NCI-H345 (cell line): ENCODE data around the gene TOB1.
"Not testable (repeated sequence)": the region's sequence is repeated elsewhere in the genome, so short reads cannot be mapped to it uniquely, and the experiment has no call there.

Experiments
- DNase-seq: peaks from one replicate; lab custom pipeline; 2025; lab: John Stamatoyannopoulos, UW

TOB1 gene

DNA sequence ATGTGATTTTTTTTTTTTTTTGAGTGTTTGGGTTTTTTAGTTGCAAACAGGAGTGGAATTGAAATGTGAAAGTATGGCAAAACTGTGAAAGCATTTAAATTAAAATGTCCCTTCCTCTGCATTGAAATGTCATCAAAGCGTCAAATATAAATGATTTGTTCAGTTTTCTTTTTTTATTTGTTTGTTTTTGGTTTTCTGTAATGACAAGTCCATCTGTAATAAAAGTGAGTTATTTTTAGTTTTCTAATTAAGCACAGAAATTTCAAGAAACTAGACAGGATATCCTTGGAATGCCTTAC, 1.9 kb upstream of the TOB1 start:
- DNase-seq: no peak

DNA sequence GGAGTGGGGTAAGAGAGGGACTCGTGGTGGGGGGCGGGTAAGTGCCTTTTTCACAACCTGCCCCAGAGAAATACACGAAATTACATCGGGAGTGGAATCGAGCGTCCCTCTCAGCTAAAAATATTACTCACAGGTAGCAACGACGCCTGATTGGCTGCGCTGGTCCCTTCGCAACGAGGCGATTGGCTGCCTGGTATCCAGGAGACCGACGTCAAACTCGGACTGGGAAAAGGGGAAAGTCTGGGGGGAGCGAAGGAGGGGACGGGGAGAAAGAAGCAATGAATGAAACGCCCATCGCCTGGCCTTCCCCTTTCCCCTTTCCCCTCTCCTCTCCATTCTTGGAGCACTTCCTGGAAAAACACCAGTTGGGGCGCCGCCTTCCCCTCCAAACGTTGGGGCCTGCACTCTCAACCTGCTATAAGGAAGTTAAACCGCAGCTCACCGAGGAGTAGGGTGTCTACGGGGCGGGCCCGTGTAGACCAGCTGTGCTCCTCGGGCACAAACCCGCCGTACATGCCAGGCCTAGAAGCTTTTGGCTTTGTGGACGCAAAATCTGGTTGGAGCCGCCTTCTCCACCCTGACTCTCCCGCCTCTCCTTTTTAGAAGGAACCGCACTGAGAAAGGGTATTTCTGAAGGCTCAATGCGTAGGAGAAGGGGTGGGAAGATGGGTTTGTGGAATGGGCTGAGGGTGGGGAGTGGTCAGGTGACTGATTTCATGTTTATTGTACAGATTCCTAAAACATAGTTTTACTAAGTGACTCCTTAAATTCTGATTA, 1.4 kb upstream of the TOB1 start:
- DNase-seq: peak; percentile 98

- DNase-seq: peak; percentile 85
Observed at GRCh38 chr17:50866950-50867362, 802 bp upstream of the TOB1 start.

DNA sequence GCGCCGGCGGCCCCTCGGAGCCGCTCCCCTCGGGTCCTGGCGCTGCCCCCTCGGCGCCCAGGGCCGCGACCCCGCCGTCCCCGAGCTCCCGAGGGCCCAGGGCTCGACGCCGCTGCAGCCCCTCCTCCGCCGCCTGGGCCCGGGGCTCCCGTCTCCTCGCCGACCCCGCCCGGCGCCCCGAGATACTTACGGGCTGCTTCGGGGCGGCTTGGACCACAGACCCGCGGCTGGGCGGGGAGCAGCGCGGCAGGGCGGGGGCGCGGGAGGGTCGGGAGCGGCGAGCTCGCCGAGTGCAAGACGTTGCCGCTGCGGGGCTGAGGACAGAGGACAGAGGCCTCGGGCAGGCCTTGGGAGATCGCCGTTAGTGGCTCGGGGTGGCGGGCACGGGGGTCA, 290 bp downstream of the TOB1 start:
- peak; percentile 37 for DNase-seq

DNA sequence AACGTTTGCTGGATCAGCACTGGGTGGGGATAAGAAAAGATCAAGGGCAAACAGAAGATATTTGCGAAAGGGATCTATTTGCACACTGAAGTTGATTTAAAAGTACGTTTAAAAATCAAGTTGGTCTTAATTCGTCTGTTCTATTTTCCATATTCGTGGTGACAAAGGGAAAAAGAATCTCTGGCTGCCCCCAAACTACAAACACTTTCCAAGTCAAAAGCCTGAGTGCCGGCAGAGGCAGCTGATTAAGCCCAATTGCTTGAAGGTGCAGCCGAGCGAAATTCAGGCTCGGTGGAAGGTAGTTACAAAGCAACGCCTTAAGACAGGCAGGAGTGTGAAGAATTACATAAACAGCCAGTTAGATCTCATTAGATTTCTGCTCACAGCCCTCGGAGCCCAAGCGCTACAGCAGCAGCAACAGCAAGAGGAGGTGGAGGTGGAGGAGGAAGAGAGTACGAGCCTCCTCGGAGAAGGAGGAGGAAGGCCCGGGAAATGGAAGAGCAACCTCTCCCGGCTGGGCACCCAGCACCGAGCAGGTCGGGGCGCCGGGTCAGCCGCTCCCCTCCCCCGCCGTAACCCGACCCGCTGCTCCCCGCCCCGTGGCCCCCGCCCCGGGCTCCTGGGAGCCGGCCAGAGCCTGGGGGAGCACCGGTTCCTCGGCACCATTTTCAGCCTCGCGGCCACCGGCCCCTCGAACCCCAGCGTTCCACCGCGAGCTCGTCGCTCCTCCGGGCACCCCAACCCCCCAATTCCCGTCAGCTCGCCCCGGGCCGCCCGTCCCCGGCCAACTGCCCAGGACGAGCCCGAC, 890 bp downstream of the TOB1 start:
- DNase-seq: peak; percentile 37

DNA sequence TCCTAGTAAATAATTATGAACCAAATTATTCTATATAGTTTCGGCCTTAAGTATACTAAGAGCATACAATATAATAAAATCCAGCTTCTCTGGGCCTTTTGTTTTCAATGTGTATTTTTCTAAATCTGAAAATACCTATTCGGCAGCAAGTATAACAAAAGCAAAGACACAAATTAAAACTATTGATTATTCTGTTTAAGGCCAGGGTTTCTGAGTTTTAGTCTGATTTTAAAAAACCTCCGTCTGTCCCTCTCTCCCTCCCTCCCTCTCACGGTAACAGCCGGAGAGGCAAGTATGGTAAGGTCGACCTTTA, 1.5 kb downstream of the TOB1 start:
- DNase-seq: no peak

DNA sequence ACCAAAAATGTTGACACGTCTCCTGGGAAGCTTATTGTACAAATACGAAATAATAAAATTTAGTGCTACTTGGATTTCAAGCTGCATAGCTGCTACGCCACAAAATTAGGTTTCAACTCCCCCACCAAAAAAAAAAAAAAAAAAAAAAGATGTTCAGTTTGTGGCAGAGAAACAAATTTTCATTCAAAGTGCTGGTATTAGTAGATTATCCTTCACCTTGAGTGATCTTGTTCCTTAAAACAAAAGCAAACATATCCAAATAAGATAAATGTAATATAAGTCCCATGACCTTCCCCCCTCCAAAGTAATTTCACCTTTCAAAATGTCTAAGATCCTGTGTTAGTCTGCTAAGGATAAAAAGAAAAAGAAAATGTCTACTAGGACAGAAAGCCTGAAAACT, 2.2 kb downstream of the TOB1 start:
- DNase-seq: no peak

GRCh38 chr17:50863221-50863843, 2.8 kb downstream of the TOB1 start:
- DNase-seq: peak; percentile 16

- DNase-seq: no peak
Observed at GRCh38 chr17:50861822-50862528, 4.2 kb downstream of the TOB1 start.

- no peak for DNase-seq
Observed at GRCh38 chr17:50861334-50861676, 4.8 kb downstream of the TOB1 start.

DNA sequence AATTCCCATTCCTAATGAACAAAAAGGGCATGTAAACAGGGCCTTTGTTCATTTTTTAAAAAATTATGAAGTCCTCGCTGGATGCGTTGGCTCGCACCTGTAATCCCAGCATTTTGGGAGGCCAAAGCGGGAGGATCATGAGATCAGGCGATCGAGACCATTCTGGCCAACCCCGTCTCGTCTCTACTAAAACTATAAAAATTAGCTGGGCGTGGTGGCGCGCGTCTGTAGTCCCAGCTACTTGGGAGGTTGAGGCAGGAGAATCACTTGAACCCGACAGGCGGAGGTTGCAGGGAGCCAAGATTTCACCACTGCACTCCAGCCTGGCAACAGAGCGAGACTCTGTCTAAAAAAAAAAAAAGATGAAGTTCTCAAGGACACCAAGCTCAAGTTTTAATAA, 6.4 kb downstream of the TOB1 start:
- DNase-seq: not testable (repeated sequence)

- no peak for DNase-seq
Observed at GRCh38 chr17:50858486-50859225, 7.5 kb downstream of the TOB1 start.

- no peak for DNase-seq
Observed at GRCh38 chr17:50856431-50856830, 9.7 kb downstream of the TOB1 start.

DNA sequence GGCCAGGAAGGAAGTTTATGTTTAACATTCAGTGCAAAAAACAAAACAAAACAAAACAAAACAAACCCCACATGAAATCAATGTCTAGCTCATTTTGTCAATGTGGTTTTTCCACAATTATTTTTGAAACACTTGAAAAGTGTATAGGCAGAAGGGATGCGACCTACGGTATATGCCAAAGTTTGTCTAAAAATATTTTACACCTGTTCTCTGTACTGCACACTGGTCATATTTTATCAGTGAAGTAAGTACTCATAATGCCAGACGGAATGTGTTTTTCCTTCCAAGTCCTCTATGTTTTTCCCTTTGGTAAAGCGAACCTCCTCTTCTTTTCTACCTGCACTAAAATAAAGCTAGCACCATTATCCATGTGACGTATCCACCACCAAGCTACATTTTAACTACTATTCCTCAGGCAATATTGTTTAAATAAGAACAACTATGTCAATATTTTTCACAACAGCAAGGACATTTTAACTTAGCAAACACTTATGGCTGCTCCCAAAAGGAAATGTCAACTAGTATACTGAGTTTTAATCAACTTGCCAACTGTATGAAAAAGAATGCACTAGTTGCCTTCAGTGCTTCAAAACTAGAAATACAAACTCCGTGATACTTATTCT, 10.3 kb downstream of the TOB1 start:
- DNase-seq: no peak

DNA sequence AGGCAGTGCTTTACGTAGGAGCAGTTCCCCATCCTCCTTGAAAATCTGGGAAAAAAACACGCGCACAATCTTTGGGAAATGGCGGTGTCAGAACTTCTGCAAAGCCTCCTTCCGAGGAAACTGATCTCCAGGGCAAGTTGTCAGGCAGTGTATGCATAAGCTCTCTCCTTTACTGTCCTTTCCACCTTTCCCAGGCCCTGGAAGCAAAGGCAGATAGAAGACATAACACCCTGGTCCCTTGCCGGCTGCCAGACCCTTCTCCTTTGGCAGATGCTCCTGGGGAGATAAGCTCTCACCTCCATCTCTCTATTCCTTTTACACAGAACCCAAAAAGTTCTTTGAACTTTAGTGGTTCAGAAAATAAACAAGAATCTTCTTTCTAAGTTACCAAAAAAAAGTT, 12.4 kb downstream of the TOB1 start:
- no peak for DNase-seq

DNA sequence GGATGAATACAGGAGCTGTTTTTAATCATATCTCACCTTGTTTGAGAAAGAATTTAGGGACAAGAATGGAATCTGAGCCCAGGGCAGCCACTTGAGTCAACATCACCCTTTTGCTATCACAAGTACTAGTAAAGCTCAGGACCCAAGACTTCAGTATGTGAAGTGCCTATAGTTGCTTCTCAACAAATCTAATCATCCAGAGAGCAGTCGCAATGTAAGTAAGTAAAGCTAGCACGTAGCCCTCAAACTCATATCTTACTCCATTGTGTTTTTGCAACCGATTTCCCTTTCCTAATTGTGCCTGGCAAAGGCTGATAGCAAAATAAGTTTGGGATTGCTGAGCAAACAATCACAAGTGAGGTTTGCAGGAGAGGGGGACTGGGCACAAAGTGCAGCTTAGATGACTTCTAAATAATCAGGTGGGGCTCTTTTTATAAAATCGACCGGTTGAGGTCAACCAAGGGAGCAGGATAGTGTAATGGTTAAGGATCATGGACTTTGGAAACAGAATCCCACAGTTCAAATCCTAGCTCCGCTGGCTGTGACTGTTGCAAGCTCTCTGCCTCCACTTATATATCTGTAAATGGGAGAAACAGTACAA, 13.0 kb downstream of the TOB1 start:
- DNase-seq: no peak

DNA sequence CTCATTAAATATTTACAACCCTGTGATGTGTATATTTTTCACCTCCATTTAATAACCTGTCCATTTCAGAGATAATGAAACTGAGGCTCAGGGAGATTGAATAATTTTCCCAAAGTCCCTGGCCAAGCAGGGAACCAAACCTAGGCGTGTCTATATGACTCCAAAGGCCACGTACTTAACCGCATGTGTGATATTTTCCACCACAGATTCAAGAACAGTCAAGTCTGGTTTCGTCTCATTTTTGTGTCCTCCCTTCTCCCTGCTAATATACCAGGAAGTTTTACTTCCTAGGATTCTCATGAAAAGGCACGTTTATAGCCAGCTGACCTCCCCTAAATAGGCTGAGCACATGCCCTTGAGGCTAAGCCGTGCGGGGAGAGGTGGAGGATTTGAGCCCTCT, 15.5 kb downstream of the TOB1 start:
- no peak for DNase-seq

DNA sequence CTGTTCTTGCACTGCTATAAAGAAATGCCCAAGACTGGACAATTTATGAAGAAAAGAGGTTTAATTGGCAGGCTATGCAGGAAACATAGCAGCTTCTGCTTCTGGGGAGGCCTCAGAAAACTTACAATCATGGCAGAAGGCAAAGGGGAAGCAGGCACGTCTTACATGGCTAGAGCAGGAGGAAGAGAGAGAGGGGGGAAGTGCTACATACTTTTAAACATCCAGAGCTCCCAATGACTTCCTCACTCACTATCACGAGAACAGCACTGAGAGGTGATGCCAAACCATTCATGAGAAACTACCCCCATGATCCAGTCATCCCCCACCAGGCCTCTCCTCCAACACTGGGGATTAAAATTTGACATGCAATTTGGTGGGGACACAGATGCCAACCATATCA, 17.4 kb downstream of the TOB1 start:
- no peak for DNase-seq

DNA sequence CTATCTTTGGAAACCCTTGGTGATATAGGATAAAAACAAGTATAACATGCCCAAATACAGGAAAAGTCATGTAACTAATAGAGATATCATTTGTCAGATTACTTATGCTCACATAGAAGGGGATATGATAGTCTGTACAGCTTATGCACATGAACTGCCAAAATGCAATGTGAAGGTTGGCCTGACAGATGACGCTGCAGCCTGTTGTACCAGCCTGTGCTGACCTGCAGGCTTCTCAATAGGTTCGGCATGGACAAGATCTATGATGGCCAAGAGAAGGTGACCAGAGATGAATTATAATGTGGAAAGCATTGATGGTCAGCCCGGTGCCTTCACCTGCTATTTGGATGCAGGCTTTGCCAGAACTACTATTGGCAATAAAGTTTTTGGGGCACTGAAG, 18.1 kb downstream of the TOB1 start:
- DNase-seq: no peak

DNA sequence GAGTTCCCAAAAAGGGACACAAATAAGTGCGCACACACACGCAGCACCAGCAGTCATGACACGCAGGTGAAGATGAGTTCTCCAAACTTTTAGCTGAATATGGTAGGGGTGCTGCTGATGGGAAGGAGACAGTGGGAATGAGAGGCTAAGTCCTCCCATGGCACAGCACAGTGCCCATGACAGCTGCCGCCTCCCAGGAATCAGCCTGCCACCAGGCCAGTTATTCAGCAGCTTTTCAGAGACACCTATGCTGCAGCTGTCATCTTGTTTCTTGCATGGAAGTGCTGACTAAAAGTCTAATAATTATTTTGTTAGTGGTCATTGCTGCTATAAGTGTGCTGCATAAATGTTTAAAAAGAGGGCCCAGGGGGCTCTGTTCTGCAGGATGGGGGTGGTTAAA, 18.6 kb downstream of the TOB1 start:
- no peak for DNase-seq
